ENCODE data around the gene RAB27B. TPM values are rescaled to one million over a fixed set of nuclear protein-coding genes. Genes with fewer than 3 reads are reported as not detected.

RAB27B gene
- total RNA-seq, 1 experiment from 2014 or later = 9.9 TPM

DNA sequence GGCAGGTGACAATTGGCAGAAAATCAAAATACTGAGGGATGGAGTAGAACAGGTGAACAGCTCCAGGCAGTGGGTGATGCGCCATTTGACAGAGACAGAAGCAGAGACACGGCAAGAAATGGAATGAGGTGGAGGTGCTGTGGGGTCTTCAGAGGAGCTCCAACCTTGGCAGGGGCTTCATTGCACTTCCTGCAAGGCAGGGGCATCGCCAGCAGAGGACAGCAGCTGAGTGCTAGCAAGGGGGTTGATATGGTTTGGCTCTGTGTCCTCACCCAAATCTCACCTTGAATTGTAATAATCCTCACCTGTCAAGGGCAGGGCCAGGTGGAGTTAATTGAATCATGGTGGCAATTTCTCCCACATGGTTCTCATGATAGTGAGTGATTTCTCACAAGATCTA is 88.2 kb downstream of the RAB27B start:
- no peak for DNase-seq
- Histone ChIP-seq H4K20me1 (ENCODE audit: insufficient read depth) (no peaks in the 10 kb centered on the region), H3K79me2 (ENCODE audit: low read depth) (no peaks in the 10 kb centered on the region), H2AFZ (no peak overlapping the region), H3K4me3 (no peak overlapping the region), H3K27me3 (ENCODE audit: insufficient read depth, low read depth) (no peaks in the 10 kb centered on the region), H3F3A (ENCODE audit: insufficient read depth, low read depth) (no peaks in the 10 kb centered on the region), H3K9me2 (ENCODE audit: insufficient read depth) (no peaks in the 10 kb centered on the region), H3K27ac (no peak overlapping the region), H3K36me3 (ENCODE audit: low read depth) (no peaks in the 10 kb centered on the region), H3K4me2 (no peak overlapping the region), H3K9me3 (ENCODE audit: insufficient read depth, low read depth) (no peaks in the 10 kb centered on the region), H3K4me1 (replicated peaks; ENCODE audit: insufficient read depth) (no peaks in the 10 kb centered on the region)
- intact Hi-C loops (cut with micrococcal nuclease; ENCODE audit: unreplicated experiment) = no loop called here
- ChIA-PET POLR2A (ENCODE audit: unreplicated experiment) (no interaction called here), CTCF (no interaction called here)
- no TSS peak for BruUV-seq (replicated peaks)
- no peak for TF ChIP-seq EZH2 (IDR thresholded peaks at IDR 0.05; ENCODE audit: low read depth)
- TF ChIP-seq, protein P1, sequence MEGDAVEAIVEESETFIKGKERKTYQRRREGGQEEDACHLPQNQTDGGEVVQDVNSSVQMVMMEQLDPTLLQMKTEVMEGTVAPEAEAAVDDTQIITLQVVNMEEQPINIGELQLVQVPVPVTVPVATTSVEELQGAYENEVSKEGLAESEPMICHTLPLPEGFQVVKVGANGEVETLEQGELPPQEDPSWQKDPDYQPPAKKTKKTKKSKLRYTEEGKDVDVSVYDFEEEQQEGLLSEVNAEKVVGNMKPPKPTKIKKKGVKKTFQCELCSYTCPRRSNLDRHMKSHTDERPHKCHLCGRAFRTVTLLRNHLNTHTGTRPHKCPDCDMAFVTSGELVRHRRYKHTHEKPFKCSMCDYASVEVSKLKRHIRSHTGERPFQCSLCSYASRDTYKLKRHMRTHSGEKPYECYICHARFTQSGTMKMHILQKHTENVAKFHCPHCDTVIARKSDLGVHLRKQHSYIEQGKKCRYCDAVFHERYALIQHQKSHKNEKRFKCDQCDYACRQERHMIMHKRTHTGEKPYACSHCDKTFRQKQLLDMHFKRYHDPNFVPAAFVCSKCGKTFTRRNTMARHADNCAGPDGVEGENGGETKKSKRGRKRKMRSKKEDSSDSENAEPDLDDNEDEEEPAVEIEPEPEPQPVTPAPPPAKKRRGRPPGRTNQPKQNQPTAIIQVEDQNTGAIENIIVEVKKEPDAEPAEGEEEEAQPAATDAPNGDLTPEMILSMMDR (conservative IDR thresholded peaks at IDR 0.05) = no peak

DNA sequence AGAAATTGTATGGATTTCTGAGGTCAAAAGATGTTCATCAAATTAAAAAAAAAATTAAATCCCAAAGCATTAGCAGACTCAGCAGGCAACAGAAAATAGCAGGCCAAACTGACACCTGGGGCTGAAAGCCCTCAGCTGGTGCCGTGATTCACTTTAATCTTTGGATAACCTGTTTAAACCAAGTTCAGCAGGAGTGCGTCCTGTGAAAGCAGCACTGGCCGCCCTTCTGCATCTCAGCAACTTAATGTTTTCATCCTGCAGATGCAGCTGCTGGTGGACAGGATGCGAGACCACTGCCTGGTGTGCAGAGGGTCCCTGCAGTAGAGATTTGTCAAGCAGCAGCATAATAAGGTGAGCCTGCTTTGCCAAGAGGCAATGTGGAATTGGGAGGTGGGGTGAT is 89.8 kb downstream of the RAB27B start:
- no peaks in the 10 kb centered on the region for H3K79me2 ChIP-seq (ENCODE audit: low read depth)
- H3K36me3 ChIP-seq (ENCODE audit: low read depth) = no peaks in the 10 kb centered on the region
- no peak overlapping the region for H3K27ac ChIP-seq
- H3K27me3 ChIP-seq (ENCODE audit: insufficient read depth, low read depth) = no peaks in the 10 kb centered on the region
- no peak overlapping the region for H2AFZ ChIP-seq
- no peaks in the 10 kb centered on the region for H3K9me3 ChIP-seq (ENCODE audit: insufficient read depth, low read depth)
- H3K4me2 ChIP-seq = no peak overlapping the region
- no peaks in the 10 kb centered on the region for H3K9me2 ChIP-seq (ENCODE audit: insufficient read depth)
- no peak for TF ChIP-seq EZH2 (IDR thresholded peaks at IDR 0.05; ENCODE audit: low read depth)
- TF ChIP-seq, protein P1 (conservative IDR thresholded peaks at IDR 0.05) = no peak
- POLR2A ChIA-PET (ENCODE audit: unreplicated experiment) = no interaction called here
- H3K4me3 ChIP-seq = no peak overlapping the region
- H3K4me1 ChIP-seq (replicated peaks; ENCODE audit: insufficient read depth) = no peaks in the 10 kb centered on the region
- DNase-seq = no peak
- H3F3A ChIP-seq (ENCODE audit: insufficient read depth, low read depth) = no peaks in the 10 kb centered on the region
- no peaks in the 10 kb centered on the region for H4K20me1 ChIP-seq (ENCODE audit: insufficient read depth)
- BruUV-seq (replicated peaks) = no TSS peak
- intact Hi-C loops (cut with micrococcal nuclease; ENCODE audit: unreplicated experiment) = no loop called here
- CTCF ChIA-PET = no interaction called here

DNA sequence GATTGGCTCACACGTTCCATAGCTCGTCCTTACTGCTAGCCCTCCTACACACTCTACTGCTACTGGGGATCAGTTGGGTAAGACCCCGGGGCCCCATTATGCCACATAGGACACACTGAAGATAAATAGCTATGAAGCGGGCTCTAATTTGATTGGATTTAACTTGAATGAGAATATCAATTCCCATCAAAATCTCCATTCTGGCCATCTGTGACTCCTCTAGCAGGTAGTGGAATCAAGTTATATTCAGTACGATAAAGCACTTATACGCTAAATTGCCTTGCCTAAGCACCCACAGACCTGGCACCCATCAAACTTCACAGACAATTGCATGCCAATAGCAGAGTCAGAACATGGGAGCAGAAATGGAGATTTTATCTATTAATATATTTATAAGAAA is 91.1 kb downstream of the RAB27B start:
- no peaks in the 10 kb centered on the region for H3F3A ChIP-seq (ENCODE audit: insufficient read depth, low read depth)
- no peak overlapping the region for H3K27ac ChIP-seq
- intact Hi-C loops (cut with micrococcal nuclease; ENCODE audit: unreplicated experiment) = no loop called here
- no peaks in the 10 kb centered on the region for H3K4me1 ChIP-seq (replicated peaks; ENCODE audit: insufficient read depth)
- BruUV-seq (replicated peaks) = no TSS peak
- H4K20me1 ChIP-seq (ENCODE audit: insufficient read depth) = no peaks in the 10 kb centered on the region
- H3K4me3 ChIP-seq = no peak overlapping the region
- H3K79me2 ChIP-seq (ENCODE audit: low read depth) = no peaks in the 10 kb centered on the region
- no peak overlapping the region for H3K4me2 ChIP-seq
- ChIA-PET POLR2A (ENCODE audit: unreplicated experiment) (no interaction called here), CTCF (no interaction called here)
- H3K36me3 ChIP-seq (ENCODE audit: low read depth) = no peaks in the 10 kb centered on the region
- H3K27me3 ChIP-seq (ENCODE audit: insufficient read depth, low read depth) = no peaks in the 10 kb centered on the region
- no peaks in the 10 kb centered on the region for H3K9me2 ChIP-seq (ENCODE audit: insufficient read depth)
- H2AFZ ChIP-seq = no peak overlapping the region
- no peaks in the 10 kb centered on the region for H3K9me3 ChIP-seq (ENCODE audit: insufficient read depth, low read depth)
- TF ChIP-seq EZH2 (IDR thresholded peaks at IDR 0.05; ENCODE audit: low read depth) = no peak
- TF ChIP-seq, protein P1 (conservative IDR thresholded peaks at IDR 0.05) = no peak
- DNase-seq = no peak

All from PC-9 (cell line).